HEK293 (cell line): ENCODE measurements around the gene CNPY4.

Experiments used
- CTCF ChIA-PET: fragments of 350-600 bp; formaldehyde crosslinking; extraction: SDS; loops from one replicate; lab custom pipeline; 2021; ENCODE audit warnings: antibody characterized with exemption; lab: Yijun Ruan, JAX
- POLR2A ChIA-PET: fragments of 300-600 bp; formaldehyde crosslinking; extraction: SDS; loops from one replicate; lab custom pipeline; 2020; ENCODE audit warnings: antibody characterized with exemption, inconsistent platforms; lab: Yijun Ruan, JAX
- H3K27ac ChIP-seq: fragments of 200-500 bp; sonication (Bioruptor generic); 2 replicates; pipeline ENCODE4 v1.5.1; 2014; ENCODE audit warnings: low read depth, low read length, control low read depth, inconsistent platforms; ENCODE audit errors: extremely low read depth
- H3K36me3 ChIP-seq, 2 experiments: fragments of 200-500 bp in 1 of 2; sonication (Bioruptor generic) in 1 of 2; 1 replicate in 1 of 2; 2 replicates in 1 of 2; pipeline ENCODE4 v1.5.1; 2014 to 2017; ENCODE audit warnings: inconsistent platforms in 2 of 2, low read length in 2 of 2; ENCODE audit not compliant: control insufficient read depth in 2 of 2, insufficient read depth in 1 of 2
- H3K4me1 ChIP-seq: fragments of 200-500 bp; sonication (Bioruptor generic); 2 replicates; pipeline ENCODE4 v1.5.1; 2014; ENCODE audit warnings: mild to moderate bottlenecking, low read length, inconsistent platforms; ENCODE audit not compliant: control insufficient read depth, insufficient read depth
- H3K4me3 ChIP-seq: 2 replicates; pipeline ENCODE4 v1.5.1; 2011; ENCODE audit warnings: low read depth, mild to moderate bottlenecking, control low read depth, low read length, moderate library complexity
- H3K9me3 ChIP-seq: fragments of 200-500 bp; sonication (Bioruptor generic); 2 replicates; pipeline ENCODE4 v1.5.1; 2014; ENCODE audit warnings: low read depth, low read length, inconsistent platforms; ENCODE audit not compliant: control insufficient read depth, insufficient read depth
- EGR2 ChIP-seq: fragments of 450-650 bp; formaldehyde crosslinking; IDR thresholded peaks from 2 replicates; pipeline ENCODE4 v1.5.1; 2016; ENCODE audit warnings: low read depth, missing biosample characterization, missing genetic modification characterization
- FEZF1 ChIP-seq: fragments of 450-650 bp; formaldehyde crosslinking; IDR thresholded peaks from 2 replicates; pipeline ENCODE4 v1.5.1; 2016; ENCODE audit warnings: missing biosample characterization, missing genetic modification characterization
- GLI4 ChIP-seq: fragments of 450-650 bp; formaldehyde crosslinking; IDR thresholded peaks from 2 replicates; pipeline ENCODE4 v1.5.1; 2016; ENCODE audit warnings: missing biosample characterization, missing genetic modification characterization
- KLF1 ChIP-seq: fragments of 450-650 bp; formaldehyde crosslinking; IDR thresholded peaks from 2 replicates; pipeline ENCODE4 v1.5.1; 2016; ENCODE audit warnings: missing biosample characterization, missing genetic modification characterization
- KLF16 ChIP-seq: fragments of 450-650 bp; formaldehyde crosslinking; IDR thresholded peaks from 2 replicates; pipeline ENCODE4 v1.5.1; 2017; ENCODE audit warnings: missing biosample characterization, missing genetic modification characterization
- SCRT2 ChIP-seq: fragments of 450-650 bp; formaldehyde crosslinking; IDR thresholded peaks from 2 replicates; pipeline ENCODE4 v1.5.1; 2016; ENCODE audit warnings: missing biosample characterization, missing genetic modification characterization
- SP2 ChIP-seq: fragments of 450-650 bp; formaldehyde crosslinking; IDR thresholded peaks from 2 replicates; pipeline ENCODE4 v1.5.1; 2016; ENCODE audit warnings: missing biosample characterization, missing genetic modification characterization
- TCF7L2 ChIP-seq: IDR thresholded peaks from 2 replicates; pipeline ENCODE4 v1.6.1; 2011; ENCODE audit warnings: low read depth, mild to moderate bottlenecking, inconsistent platforms, low read length, moderate library complexity, borderline replicate concordance
- WT1 ChIP-seq: fragments of 450-650 bp; formaldehyde crosslinking; IDR thresholded peaks from 2 replicates; pipeline ENCODE4 v1.5.1; 2016; ENCODE audit warnings: missing biosample characterization, missing genetic modification characterization
- ZBTB17 ChIP-seq: fragments of 450-650 bp; formaldehyde crosslinking; IDR thresholded peaks from 2 replicates; pipeline ENCODE4 v1.5.1; 2016; ENCODE audit warnings: missing biosample characterization, missing genetic modification characterization
- ZBTB7A ChIP-seq: fragments of 450-650 bp; formaldehyde crosslinking; IDR thresholded peaks from 2 replicates; pipeline ENCODE4 v1.5.1; 2016; ENCODE audit warnings: low read depth, missing biosample characterization, missing genetic modification characterization
- ZNF10 ChIP-seq: fragments of 450-650 bp; formaldehyde crosslinking; IDR thresholded peaks from 2 replicates; pipeline ENCODE4 v1.5.1; 2017; ENCODE audit warnings: missing biosample characterization, missing genetic modification characterization
- ZNF132 ChIP-seq: fragments of 450-650 bp; formaldehyde crosslinking; IDR thresholded peaks from 2 replicates; pipeline ENCODE4 v1.5.1; 2017; ENCODE audit warnings: missing biosample characterization, missing genetic modification characterization, borderline replicate concordance
- ZNF202 ChIP-seq: fragments of 450-650 bp; formaldehyde crosslinking; IDR thresholded peaks from 2 replicates; pipeline ENCODE4 v1.5.1; 2016; ENCODE audit warnings: missing biosample characterization, missing genetic modification characterization, borderline replicate concordance
- ZNF239 ChIP-seq: fragments of 450-650 bp; formaldehyde crosslinking; IDR thresholded peaks from 2 replicates; pipeline ENCODE4 v1.5.1; 2016; ENCODE audit warnings: missing biosample characterization, missing genetic modification characterization
- ZNF311 ChIP-seq: fragments of 450-650 bp; formaldehyde crosslinking; IDR thresholded peaks from 2 replicates; pipeline ENCODE4 v1.5.1; 2017; ENCODE audit warnings: missing biosample characterization, missing genetic modification characterization, borderline replicate concordance
- ZNF335 ChIP-seq: fragments of 450-650 bp; formaldehyde crosslinking; conservative IDR thresholded peaks from 2 replicates; pipeline ENCODE4 v1.5.1; 2016; ENCODE audit warnings: missing biosample characterization, missing genetic modification characterization
- ZNF350 ChIP-seq: fragments of 450-650 bp; formaldehyde crosslinking; IDR thresholded peaks from 2 replicates; pipeline ENCODE4 v1.5.0; 2017; ENCODE audit warnings: missing biosample characterization, mild to moderate bottlenecking, missing genetic modification characterization
- ZNF398 ChIP-seq: fragments of 450-650 bp; formaldehyde crosslinking; IDR thresholded peaks from 2 replicates; pipeline ENCODE4 v1.5.1; 2017; ENCODE audit warnings: missing biosample characterization, missing genetic modification characterization
- ZNF416 ChIP-seq: fragments of 450-650 bp; formaldehyde crosslinking; IDR thresholded peaks from 2 replicates; pipeline ENCODE4 v1.5.1; 2016; ENCODE audit warnings: missing biosample characterization, missing genetic modification characterization
- ZNF514 ChIP-seq: fragments of 450-650 bp; formaldehyde crosslinking; IDR thresholded peaks from 2 replicates; pipeline ENCODE4 v1.5.1; 2016; ENCODE audit warnings: missing biosample characterization, missing genetic modification characterization
- ZNF664 ChIP-seq: fragments of 450-650 bp; formaldehyde crosslinking; IDR thresholded peaks from 2 replicates; pipeline ENCODE4 v1.5.1; 2016; ENCODE audit warnings: missing biosample characterization, missing genetic modification characterization
- ZNF707 ChIP-seq: fragments of 450-650 bp; formaldehyde crosslinking; IDR thresholded peaks from 2 replicates; pipeline ENCODE4 v1.5.1; 2016; ENCODE audit warnings: missing biosample characterization, missing genetic modification characterization
- ZNF76 ChIP-seq: fragments of 450-650 bp; formaldehyde crosslinking; IDR thresholded peaks from 2 replicates; pipeline ENCODE4; 2016; ENCODE audit warnings: low read depth, missing biosample characterization, missing genetic modification characterization, borderline replicate concordance
- ZNF768 ChIP-seq: fragments of 450-650 bp; formaldehyde crosslinking; IDR thresholded peaks from 2 replicates; pipeline ENCODE4 v1.5.1; 2018; ENCODE audit warnings: missing biosample characterization, mild to moderate bottlenecking, missing genetic modification characterization
- ZNF777 ChIP-seq: fragments of 450-650 bp; formaldehyde crosslinking; IDR thresholded peaks from 2 replicates; pipeline ENCODE4 v1.5.1; 2017; ENCODE audit warnings: missing biosample characterization, missing genetic modification characterization, borderline replicate concordance
- TF ChIP-seq, protein P1 (sequence below): fragments of 450-650 bp; IDR thresholded peaks from 2 replicates; pipeline ENCODE4 v1.5.1; 2018; ENCODE audit warnings: missing biosample characterization, mild to moderate bottlenecking, missing genetic modification characterization
- TF ChIP-seq, protein P2 (sequence below): fragments of 450-650 bp; formaldehyde crosslinking; IDR thresholded peaks from 2 replicates; pipeline ENCODE4 v1.5.1; 2016; ENCODE audit warnings: missing biosample characterization, missing genetic modification characterization
- TF ChIP-seq, protein P3 (sequence below): sonication (generic); formaldehyde crosslinking; IDR thresholded peaks from 2 replicates; pipeline ENCODE4 v1.8.1; 2022; ENCODE audit warnings: mild to moderate bottlenecking, moderate library complexity, missing genetic modification reagents

The CNPY4 gene

GRCh38 chr7:100169147-100169850 is 49.9 kb downstream of the CNPY4 start:
- ChIA-PET CTCF (no interaction called here), POLR2A (interaction anchor here (0.6 kb wide), 3 partner anchors 11 to 1682 kb away, joined by 3 read pairs; no protein-coding TSS in a partner anchor)
- no peaks in the 10 kb centered on the region for H3K9me3 ChIP-seq
- H3K4me3 ChIP-seq, result no peak overlapping the region
- no peaks in the 10 kb centered on the region for H3K36me3 ChIP-seq
- peaks cover 5% of the 10 kb centered on the region for H3K4me1 ChIP-seq
- H3K27ac ChIP-seq, result no peak overlapping the region
- TF ChIP-seq ZNF664 (tag by site-specific recombination) (no peak), ZNF335 (peak; percentile 29; the same call in 1 of the 2 replicates)
- TF ChIP-seq, protein P1, sequence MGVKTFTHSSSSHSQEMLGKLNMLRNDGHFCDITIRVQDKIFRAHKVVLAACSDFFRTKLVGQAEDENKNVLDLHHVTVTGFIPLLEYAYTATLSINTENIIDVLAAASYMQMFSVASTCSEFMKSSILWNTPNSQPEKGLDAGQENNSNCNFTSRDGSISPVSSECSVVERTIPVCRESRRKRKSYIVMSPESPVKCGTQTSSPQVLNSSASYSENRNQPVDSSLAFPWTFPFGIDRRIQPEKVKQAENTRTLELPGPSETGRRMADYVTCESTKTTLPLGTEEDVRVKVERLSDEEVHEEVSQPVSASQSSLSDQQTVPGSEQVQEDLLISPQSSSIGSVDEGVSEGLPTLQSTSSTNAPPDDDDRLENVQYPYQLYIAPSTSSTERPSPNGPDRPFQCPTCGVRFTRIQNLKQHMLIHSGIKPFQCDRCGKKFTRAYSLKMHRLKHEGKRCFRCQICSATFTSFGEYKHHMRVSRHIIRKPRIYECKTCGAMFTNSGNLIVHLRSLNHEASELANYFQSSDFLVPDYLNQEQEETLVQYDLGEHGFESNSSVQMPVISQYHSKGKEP, result no peak

DNA sequence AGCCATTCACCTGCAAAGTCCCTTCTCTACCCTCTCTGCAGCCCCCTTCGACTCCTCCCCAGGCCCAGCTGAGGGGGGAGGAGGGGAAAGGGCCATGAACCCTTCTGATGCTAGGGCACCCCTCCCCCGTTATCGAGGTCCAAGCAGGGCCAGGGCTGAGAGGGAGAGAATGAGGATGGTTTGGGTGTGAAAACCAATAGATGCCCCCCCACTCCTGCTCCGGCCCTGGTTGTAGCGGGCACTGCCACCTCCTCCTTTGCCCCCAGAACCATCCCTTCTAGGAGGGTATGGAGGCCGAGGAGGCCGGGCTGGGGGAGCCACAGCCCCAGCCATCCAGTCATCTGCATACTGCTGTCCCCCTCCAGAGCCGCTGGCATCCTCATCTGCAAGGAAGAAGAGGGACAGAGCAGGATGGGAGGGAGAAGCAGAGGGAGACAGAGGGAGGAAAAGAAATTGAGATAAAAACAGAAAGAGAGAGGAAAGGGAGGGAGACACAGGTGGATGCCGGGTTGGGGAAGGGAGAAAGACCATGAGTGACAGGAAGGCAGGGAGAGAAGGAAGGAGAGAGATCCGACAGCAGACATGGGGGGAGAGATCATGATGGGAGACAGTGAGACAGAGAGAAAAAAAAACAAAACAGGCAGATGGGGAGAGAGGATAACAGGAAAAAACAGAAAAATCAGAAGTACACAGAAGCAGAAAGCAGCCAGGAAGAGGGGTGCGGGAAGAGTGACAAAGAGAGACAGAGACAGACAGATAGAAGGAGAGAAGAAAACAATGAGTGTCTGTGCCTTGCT is 50.9 kb downstream of the CNPY4 start:
- H3K27ac ChIP-seq, result no peak overlapping the region
- ChIA-PET CTCF (no interaction called here), POLR2A (no interaction called here)
- H3K4me1 ChIP-seq, result peaks cover 5% of the 10 kb centered on the region
- no peak overlapping the region for H3K4me3 ChIP-seq
- no peaks in the 10 kb centered on the region for H3K36me3 ChIP-seq
- no peaks in the 10 kb centered on the region for H3K9me3 ChIP-seq
- TF ChIP-seq FEZF1 (tag by site-specific recombination) (no peak), ZBTB17 (peak; percentile 43; the same call in 1 of the 2 replicates), ZNF514 (tag by site-specific recombination) (no peak), ZNF132 (tag by site-specific recombination) (no peak), ZNF76 (tag by site-specific recombination) (no peak), GLI4 (tag by site-specific recombination) (no peak), ZNF10 (tag by site-specific recombination) (no peak), ZNF768 (tag by site-specific recombination) (no peak), KLF1 (tag by site-specific recombination) (no peak), KLF16 (tag by site-specific recombination) (no peak), EGR2 (tag by site-specific recombination) (no peak), ZNF398 (tag by site-specific recombination) (peak; percentile 38; the same call in 1 of the 2 replicates), SP2 (tag by site-specific recombination) (0 out of 2 replicates have a peak, but pooled peaks have one; percentile 10), ZNF350 (no peak), ZNF239 (tag by site-specific recombination) (no peak), WT1 (no peak), SCRT2 (tag by site-specific recombination) (0 out of 2 replicates have a peak, but pooled peaks have one; percentile 40), ZNF202 (tag by site-specific recombination) (no peak), ZNF777 (no peak), ZNF707 (tag by site-specific recombination) (no peak), ZBTB7A (tag by site-specific recombination) (no peak), TCF7L2 (no peak), ZNF416 (tag by site-specific recombination) (no peak), ZNF311 (no peak)
- TF ChIP-seq, protein P2, sequence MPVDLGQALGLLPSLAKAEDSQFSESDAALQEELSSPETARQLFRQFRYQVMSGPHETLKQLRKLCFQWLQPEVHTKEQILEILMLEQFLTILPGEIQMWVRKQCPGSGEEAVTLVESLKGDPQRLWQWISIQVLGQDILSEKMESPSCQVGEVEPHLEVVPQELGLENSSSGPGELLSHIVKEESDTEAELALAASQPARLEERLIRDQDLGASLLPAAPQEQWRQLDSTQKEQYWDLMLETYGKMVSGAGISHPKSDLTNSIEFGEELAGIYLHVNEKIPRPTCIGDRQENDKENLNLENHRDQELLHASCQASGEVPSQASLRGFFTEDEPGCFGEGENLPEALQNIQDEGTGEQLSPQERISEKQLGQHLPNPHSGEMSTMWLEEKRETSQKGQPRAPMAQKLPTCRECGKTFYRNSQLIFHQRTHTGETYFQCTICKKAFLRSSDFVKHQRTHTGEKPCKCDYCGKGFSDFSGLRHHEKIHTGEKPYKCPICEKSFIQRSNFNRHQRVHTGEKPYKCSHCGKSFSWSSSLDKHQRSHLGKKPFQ (tag by site-specific recombination), result no peak
- TF ChIP-seq, protein P3, sequence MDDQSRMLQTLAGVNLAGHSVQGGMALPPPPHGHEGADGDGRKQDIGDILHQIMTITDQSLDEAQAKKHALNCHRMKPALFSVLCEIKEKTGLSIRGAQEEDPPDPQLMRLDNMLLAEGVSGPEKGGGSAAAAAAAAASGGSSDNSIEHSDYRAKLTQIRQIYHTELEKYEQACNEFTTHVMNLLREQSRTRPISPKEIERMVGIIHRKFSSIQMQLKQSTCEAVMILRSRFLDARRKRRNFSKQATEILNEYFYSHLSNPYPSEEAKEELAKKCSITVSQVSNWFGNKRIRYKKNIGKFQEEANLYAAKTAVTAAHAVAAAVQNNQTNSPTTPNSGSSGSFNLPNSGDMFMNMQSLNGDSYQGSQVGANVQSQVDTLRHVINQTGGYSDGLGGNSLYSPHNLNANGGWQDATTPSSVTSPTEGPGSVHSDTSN (CRISPR knock-in tag), result no peak
